ENCODE measurements around the gene ACBD3. TPM values are rescaled to one million over a fixed set of nuclear protein-coding genes. Genes with fewer than 3 reads are reported as not detected.

ACBD3 gene
- total and polyA plus RNA-seq, 2 experiments from 2014 or later, result 41.4 to 76.8 TPM

- Histone ChIP-seq H3F3A (ENCODE audit: insufficient read depth) (peaks cover 21% of the 10 kb centered on the region), H3K27me3 (replicated peaks; ENCODE audit: insufficient read depth) (no peaks in the 10 kb centered on the region), H3K9me3 (ENCODE audit: low read depth) (no peaks in the 10 kb centered on the region), H4K20me1 (ENCODE audit: insufficient read depth) (no peaks in the 10 kb centered on the region), H2AFZ (0 out of 2 replicates have a peak overlapping the region, but pooled peaks have one; percentile 88), H3K36me3 (ENCODE audit: low read depth) (no peaks in the 10 kb centered on the region), H3K9me2 (ENCODE audit: insufficient read depth) (no peaks in the 10 kb centered on the region), H3K27ac (no peak overlapping the region), H3K4me1 (ENCODE audit: insufficient read depth) (peaks cover 12% of the 10 kb centered on the region), H3K9ac (no peak overlapping the region), H3K79me2 (ENCODE audit: insufficient read depth) (no peaks in the 10 kb centered on the region), H3K4me3 (no peak overlapping the region), H3K4me2 (ENCODE audit: unreplicated experiment) (no peak overlapping the region)
- no peak for DNase-seq
- 59 to 68% methylated on average over 3 of the region's 3 CpGs for WGBS, 2 experiments (ENCODE audit: low coverage in 1 of 2, low lambda C conversion rate in 2 of 2, missing lambda C conversion rate in 2 of 2)
- TF ChIP-seq EZH2phosphoT487 (IDR thresholded peaks at IDR 0.05; ENCODE audit: insufficient read depth, low read depth), result no peak
- no peak for TF ChIP-seq EZH2 (IDR thresholded peaks at IDR 0.05; ENCODE audit: insufficient read depth, poor library complexity, severe bottlenecking)
- in situ Hi-C loops (cut with MboI), result no loop called here
These were observed 78.8 kb downstream of the ACBD3 start for GRCh38 chr1:226107471-226108460.

- Histone ChIP-seq H3K4me2 (ENCODE audit: unreplicated experiment) (no peak overlapping the region), H3K9ac (no peak overlapping the region), H3K79me2 (ENCODE audit: insufficient read depth) (no peaks in the 10 kb centered on the region), H3K9me2 (ENCODE audit: insufficient read depth) (no peaks in the 10 kb centered on the region), H3K4me1 (ENCODE audit: insufficient read depth) (peaks cover 12% of the 10 kb centered on the region), H3K36me3 (ENCODE audit: low read depth) (no peaks in the 10 kb centered on the region), H3K9me3 (ENCODE audit: low read depth) (no peaks in the 10 kb centered on the region), H3F3A (ENCODE audit: insufficient read depth) (peaks cover 5% of the 10 kb centered on the region; the same call in 1 of the 2 replicates), H3K27ac (no peak overlapping the region), H2AFZ (peak overlapping the region; percentile 23; the same call in 1 of the 2 replicates), H3K4me3 (no peak overlapping the region), H4K20me1 (ENCODE audit: insufficient read depth) (no peaks in the 10 kb centered on the region), H3K27me3 (replicated peaks; ENCODE audit: insufficient read depth) (no peaks in the 10 kb centered on the region)
- 37 to 45% methylated on average over 8 of the region's 8 CpGs for WGBS, 2 experiments (ENCODE audit: low coverage in 1 of 2, low lambda C conversion rate in 2 of 2, missing lambda C conversion rate in 2 of 2)
- no peak for TF ChIP-seq EZH2phosphoT487 (IDR thresholded peaks at IDR 0.05; ENCODE audit: insufficient read depth, low read depth)
- no peak for TF ChIP-seq EZH2 (IDR thresholded peaks at IDR 0.05; ENCODE audit: insufficient read depth, poor library complexity, severe bottlenecking)
- in situ Hi-C loops (cut with MboI), result no loop called here
- DNase-seq, result peak; percentile 67
These were observed 81.8 kb downstream of the ACBD3 start for GRCh38 chr1:226104671-226105121.

- WGBS, 2 experiments (ENCODE audit: low coverage in 1 of 2, low lambda C conversion rate in 2 of 2, missing lambda C conversion rate in 2 of 2), result 39 to 43% methylated on average over 32 of the region's 32 CpGs
- Histone ChIP-seq H3K27ac (no peak overlapping the region), H3K36me3 (ENCODE audit: low read depth) (no peaks in the 10 kb centered on the region), H4K20me1 (ENCODE audit: insufficient read depth) (no peaks in the 10 kb centered on the region), H3F3A (ENCODE audit: insufficient read depth) (peaks cover 10% of the 10 kb centered on the region; the same call in 1 of the 2 replicates), H3K27me3 (replicated peaks; ENCODE audit: insufficient read depth) (no peaks in the 10 kb centered on the region), H3K9ac (peak overlapping the region; percentile 20; the same call in 1 of the 2 replicates), H3K4me3 (peak overlapping the region; percentile 62), H3K9me3 (ENCODE audit: low read depth) (no peaks in the 10 kb centered on the region), H3K4me2 (ENCODE audit: unreplicated experiment) (peak overlapping the region; percentile 80), H3K4me1 (ENCODE audit: insufficient read depth) (peaks cover 11% of the 10 kb centered on the region), H3K79me2 (ENCODE audit: insufficient read depth) (no peaks in the 10 kb centered on the region), H3K9me2 (ENCODE audit: insufficient read depth) (no peaks in the 10 kb centered on the region), H2AFZ (peak overlapping the region; percentile 55; the same call in 1 of the 2 replicates)
- no peak for TF ChIP-seq EZH2 (IDR thresholded peaks at IDR 0.05; ENCODE audit: insufficient read depth, poor library complexity, severe bottlenecking)
- in situ Hi-C loops (cut with MboI), result no loop called here
- DNase-seq, result peak; percentile 38
These were observed 85.8 kb downstream of the ACBD3 start for GRCh38 chr1:226100436-226101391.
